ENCODE measurements around the gene CEP164.

DNA sequence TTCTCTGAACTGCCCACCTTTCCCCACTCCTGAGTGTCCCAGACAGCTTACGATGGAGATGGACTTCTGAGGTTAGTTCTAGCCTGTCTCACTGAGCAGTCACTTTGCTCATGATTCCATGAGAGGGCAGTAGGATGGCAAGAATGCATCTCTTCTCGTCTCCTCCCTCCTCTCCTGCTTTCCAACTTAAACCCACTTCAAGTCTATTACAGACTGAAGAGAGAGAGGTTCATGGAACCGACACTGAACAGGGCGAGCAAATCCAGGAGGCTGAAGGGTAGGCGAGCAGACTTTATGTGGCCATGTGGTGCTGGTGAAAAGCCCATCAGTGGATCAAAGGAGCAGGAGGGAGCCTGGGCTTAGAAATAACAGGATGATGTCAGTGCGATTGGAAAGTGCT is 38.6 kb downstream of the CEP164 start:
- TF ChIP-seq, protein P1, sequence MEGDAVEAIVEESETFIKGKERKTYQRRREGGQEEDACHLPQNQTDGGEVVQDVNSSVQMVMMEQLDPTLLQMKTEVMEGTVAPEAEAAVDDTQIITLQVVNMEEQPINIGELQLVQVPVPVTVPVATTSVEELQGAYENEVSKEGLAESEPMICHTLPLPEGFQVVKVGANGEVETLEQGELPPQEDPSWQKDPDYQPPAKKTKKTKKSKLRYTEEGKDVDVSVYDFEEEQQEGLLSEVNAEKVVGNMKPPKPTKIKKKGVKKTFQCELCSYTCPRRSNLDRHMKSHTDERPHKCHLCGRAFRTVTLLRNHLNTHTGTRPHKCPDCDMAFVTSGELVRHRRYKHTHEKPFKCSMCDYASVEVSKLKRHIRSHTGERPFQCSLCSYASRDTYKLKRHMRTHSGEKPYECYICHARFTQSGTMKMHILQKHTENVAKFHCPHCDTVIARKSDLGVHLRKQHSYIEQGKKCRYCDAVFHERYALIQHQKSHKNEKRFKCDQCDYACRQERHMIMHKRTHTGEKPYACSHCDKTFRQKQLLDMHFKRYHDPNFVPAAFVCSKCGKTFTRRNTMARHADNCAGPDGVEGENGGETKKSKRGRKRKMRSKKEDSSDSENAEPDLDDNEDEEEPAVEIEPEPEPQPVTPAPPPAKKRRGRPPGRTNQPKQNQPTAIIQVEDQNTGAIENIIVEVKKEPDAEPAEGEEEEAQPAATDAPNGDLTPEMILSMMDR (IDR thresholded peaks at IDR 0.05), result no peak
- TF ChIP-seq EP300 (IDR thresholded peaks at IDR 0.05), result no peak
